Fibroblast of the aortic adventitia (primary cell): ENCODE measurements around the gene RPIA. TPM values are rescaled to one million over a fixed set of nuclear protein-coding genes. Genes with fewer than 3 reads are reported as not detected.
"Not testable (repeated sequence)": the region's sequence is repeated elsewhere in the genome, so short reads cannot be mapped to it uniquely, and the experiment has no call there.

Source experiments
- DNase-seq: peaks from one replicate; pipeline ENCODE4 v3.0.0-alpha.2; 2010; ENCODE audit warnings: low read depth
- H3K4me3 ChIP-seq: 2 replicates; pipeline ENCODE4 v1.5.1; 2011; ENCODE audit warnings: low read depth, mild to moderate bottlenecking, control low read depth, low read length, moderate library complexity
- total RNA-seq: library from RNA; depleted of rRNA; stranded (reverse); fragments of >200 nt; gene quantifications from 2 replicates; pipeline ENCODE4 v1.2.3, GENCODE V29; 2012; ENCODE audit warnings: low replicate concordance
- TF ChIP-seq, protein P1 (sequence below): IDR thresholded peaks from 2 replicates; pipeline ENCODE4 v1.5.1; 2011; ENCODE audit warnings: mild to moderate bottlenecking, low read length, control low read depth, inconsistent platforms; ENCODE audit not compliant: insufficient read depth

RPIA gene
- 7.6 and 24.1 TPM in 2 replicates for total RNA-seq

DNA sequence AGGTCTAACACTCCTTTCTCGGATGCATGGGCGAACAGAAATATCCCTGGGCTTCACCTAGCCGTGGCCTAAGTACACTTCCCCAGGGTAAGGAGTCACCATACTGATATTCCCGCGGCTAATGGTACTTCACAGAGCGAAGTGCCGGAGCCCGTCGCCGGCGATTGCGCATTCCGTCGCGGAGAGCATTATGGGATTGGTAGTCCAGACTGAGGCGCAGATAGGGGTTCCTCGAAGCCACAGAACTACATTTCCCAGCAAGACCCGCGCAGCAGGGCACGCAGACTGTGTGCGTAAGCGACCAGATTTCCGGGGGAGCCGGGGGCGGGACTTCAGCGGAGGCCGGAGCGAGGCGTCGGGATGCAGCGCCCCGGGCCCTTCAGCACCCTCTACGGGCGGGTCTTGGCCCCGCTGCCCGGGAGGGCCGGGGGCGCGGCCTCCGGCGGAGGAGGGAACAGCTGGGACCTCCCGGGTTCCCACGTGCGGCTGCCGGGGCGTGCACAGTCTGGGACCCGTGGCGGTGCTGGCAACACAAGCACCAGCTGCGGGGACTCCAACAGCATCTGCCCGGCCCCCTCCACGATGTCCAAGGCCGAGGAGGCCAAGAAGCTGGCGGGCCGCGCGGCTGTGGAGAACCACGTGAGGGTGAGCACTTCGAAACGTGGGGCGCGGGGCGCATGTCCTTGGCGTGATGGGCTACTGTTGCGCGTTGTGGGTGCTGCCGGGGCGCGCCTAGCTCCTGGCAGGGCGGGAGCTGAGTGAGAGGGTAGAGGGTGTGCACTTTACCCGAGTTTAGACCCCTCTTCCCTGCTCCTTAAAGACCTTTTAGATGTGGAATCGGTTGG lies at the start of gene RPIA:
RPIA (plus strand) TSS at position 335 of the 845 bp plus-strand sequence; CDS start at position 361, 26 bp downstream.
- peak; percentile 99 for DNase-seq
- peak within 1 kb of the TSS; percentile 97 for H3K4me3 ChIP-seq
- TF ChIP-seq, protein P1, sequence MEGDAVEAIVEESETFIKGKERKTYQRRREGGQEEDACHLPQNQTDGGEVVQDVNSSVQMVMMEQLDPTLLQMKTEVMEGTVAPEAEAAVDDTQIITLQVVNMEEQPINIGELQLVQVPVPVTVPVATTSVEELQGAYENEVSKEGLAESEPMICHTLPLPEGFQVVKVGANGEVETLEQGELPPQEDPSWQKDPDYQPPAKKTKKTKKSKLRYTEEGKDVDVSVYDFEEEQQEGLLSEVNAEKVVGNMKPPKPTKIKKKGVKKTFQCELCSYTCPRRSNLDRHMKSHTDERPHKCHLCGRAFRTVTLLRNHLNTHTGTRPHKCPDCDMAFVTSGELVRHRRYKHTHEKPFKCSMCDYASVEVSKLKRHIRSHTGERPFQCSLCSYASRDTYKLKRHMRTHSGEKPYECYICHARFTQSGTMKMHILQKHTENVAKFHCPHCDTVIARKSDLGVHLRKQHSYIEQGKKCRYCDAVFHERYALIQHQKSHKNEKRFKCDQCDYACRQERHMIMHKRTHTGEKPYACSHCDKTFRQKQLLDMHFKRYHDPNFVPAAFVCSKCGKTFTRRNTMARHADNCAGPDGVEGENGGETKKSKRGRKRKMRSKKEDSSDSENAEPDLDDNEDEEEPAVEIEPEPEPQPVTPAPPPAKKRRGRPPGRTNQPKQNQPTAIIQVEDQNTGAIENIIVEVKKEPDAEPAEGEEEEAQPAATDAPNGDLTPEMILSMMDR: peak; percentile 59

DNA sequence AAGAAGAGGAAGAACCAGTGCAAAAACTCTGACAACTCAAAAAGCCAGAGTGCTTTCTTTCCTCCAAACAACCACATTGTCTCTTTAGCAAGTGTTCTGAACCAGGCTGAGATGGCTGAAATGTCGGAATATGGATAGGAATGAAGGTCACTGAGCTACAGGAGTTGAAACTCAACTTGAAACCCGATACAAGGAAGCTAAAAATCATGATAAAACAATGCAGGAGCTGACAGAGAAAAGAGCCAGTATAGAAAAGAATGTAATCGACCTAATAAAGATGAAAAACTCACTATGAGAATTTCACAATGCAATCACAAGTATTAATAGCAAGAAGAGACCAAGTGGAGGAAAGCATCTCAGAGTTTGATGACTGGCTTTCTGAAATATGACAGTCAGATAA lies 49.2 kb upstream of the RPIA start:
- TF ChIP-seq, protein P1: no peak
- no peak overlapping the region for H3K4me3 ChIP-seq
- DNase-seq: peak; percentile 42

DNA sequence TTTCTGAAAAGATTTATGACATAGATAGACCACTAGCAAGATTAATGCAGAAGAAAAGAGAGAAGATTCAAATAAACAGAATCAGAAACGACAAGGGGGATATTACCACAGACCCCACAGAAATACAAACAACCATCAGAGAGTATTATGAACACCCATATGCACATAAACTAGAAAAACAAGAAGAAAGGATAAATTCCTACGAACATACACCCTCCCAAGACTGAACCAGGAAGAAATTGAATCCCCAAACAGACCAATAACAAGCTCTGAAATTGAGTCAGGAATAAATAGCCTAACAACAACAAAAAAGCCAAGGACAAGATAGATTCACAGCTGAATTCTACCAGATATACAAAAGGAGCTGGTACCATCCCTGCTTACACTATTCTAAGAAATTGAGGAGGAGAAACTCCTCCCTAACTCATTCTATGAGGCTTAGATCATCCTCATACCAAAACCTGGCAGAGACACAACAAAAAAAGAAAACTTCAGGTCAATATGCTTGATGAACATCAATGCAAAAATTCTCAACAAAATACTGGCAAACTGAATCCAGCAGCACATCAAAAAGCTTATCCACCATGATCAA lies 46.1 kb upstream of the RPIA start:
- DNase-seq: not testable (repeated sequence)

DNA sequence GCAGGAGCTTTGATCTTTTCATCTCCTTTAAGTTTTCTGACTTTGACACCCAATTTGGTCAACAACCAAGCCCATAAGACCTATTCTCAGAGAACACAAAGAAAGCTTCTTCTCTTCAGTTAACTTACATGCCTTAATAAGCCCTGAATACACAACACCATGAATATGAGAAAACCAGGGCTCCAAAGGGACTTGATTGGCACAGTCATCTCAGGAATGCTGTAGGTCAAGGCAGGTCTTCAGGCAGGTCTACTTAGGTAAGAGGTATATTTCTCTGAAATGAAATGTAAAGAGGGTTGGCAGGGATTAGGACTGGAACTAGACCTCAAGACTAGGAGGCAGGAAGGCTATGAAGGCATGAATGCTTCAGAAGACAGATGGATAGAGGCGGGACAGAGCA lies 39.8 kb upstream of the RPIA start:
- no peak overlapping the region for H3K4me3 ChIP-seq
- no peak for DNase-seq
- TF ChIP-seq, protein P1: no peak

More for the DNA sequence above, 46.1 kb upstream of the RPIA start:
- not testable (repeated sequence) for H3K4me3 ChIP-seq

DNA sequence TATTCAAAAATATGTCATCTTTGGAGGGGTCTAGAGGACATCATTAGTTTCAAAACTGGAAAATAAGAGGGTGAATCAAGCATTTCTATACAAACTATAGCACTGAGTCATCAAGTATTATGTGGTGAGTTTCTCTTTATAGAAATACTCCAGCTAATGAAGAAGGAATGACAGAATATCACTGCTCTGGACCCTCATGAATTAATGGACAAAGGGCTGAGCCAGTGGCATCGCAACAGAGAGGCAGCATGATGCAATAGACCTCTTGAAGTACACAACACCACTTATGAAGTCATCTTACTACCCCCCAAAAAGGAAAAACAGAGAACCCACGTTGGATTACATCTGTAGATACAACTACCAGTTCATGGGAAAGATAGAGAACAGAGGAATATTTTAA lies 36.8 kb upstream of the RPIA start:
- TF ChIP-seq, protein P1: no peak
- no peak overlapping the region for H3K4me3 ChIP-seq
- DNase-seq: peak; percentile 67

DNA sequence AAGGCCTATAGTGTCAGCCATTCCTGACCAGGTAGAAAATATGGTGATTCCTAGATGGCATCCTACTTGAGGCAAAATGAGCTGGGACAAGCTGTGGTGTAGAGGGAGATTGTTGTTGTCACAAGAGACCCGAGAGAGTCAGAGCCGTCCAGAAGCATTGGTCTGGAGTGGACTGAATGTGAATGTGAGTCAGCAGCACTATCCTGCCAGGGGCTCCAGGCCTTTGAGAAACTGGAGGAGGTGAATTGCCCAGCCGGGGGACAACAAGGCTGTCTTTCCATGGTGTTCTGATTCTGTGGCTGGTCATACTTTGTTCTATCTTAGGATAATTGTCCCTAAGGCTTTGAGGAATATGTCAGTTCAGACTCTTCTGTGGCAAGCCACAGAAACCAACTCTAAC lies 34.8 kb upstream of the RPIA start:
- TF ChIP-seq, protein P1: no peak
- no peak overlapping the region for H3K4me3 ChIP-seq
- DNase-seq: peak; percentile 69

DNA sequence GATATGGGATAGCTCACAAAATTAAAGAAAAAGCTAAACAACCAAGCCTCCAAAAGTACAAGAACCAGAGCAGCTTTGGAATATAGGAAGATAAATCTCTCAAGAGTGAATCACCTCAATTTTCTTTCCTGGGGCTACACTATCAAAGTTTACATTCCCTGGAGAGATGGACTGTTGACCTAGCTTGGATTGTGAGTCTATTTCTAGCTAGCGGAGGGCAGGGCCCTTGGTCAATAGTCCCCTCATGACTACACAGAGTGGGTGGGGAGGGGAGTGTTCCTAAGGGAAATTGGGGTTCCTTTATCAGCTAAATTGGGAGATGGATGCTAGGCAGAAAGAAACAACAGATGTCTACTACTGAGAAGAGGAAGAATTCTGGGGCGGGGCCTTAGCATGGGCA lies 34.3 kb upstream of the RPIA start:
- H3K4me3 ChIP-seq: no peak overlapping the region
- peak; percentile 86 for DNase-seq
- TF ChIP-seq, protein P1: no peak
